ENCODE measurements around the gene WDR93.

The WDR93 gene

DNA sequence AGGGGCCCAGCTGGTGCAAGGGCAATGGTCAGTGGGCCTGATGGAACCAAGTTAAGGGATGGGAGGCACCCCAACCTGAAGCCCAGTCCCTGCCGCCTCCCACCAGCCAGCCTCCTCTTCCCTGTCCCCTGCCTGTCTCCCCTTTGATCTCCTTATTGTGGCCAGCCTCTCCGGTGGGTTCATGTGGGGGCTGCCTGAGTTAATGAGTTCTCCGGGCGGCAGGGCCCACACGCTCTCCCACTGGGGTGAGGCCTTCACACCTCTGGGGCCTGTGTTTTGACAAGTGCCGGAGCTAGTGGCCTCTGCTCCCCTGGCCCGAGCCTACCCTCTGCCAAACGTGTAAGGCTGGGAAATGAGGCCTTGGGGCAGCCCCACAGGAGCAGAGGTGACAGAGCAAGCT is 67.7 kb downstream of the WDR93 start:
- ATAC-seq: no peak
- TF ChIP-seq ZNF70 (CRISPR knock-in tag; IDR thresholded peaks at IDR 0.05) (no peak), ZNF8 (CRISPR knock-in tag; IDR thresholded peaks at IDR 0.05) (no peak), ARNTL (CRISPR knock-in tag; IDR thresholded peaks at IDR 0.05; ENCODE audit: borderline replicate concordance, low read depth) (no peak), TCF4 (CRISPR knock-in tag; IDR thresholded peaks at IDR 0.05; ENCODE audit: borderline replicate concordance) (no peak), GLIS3 (CRISPR knock-in tag; IDR thresholded peaks at IDR 0.05) (no peak), ZFP30 (CRISPR knock-in tag; IDR thresholded peaks at IDR 0.05) (no peak), ZNF565 (CRISPR knock-in tag; conservative IDR thresholded peaks at IDR 0.05; ENCODE audit: low read depth) (no peak)
- TF ChIP-seq, protein P1, sequence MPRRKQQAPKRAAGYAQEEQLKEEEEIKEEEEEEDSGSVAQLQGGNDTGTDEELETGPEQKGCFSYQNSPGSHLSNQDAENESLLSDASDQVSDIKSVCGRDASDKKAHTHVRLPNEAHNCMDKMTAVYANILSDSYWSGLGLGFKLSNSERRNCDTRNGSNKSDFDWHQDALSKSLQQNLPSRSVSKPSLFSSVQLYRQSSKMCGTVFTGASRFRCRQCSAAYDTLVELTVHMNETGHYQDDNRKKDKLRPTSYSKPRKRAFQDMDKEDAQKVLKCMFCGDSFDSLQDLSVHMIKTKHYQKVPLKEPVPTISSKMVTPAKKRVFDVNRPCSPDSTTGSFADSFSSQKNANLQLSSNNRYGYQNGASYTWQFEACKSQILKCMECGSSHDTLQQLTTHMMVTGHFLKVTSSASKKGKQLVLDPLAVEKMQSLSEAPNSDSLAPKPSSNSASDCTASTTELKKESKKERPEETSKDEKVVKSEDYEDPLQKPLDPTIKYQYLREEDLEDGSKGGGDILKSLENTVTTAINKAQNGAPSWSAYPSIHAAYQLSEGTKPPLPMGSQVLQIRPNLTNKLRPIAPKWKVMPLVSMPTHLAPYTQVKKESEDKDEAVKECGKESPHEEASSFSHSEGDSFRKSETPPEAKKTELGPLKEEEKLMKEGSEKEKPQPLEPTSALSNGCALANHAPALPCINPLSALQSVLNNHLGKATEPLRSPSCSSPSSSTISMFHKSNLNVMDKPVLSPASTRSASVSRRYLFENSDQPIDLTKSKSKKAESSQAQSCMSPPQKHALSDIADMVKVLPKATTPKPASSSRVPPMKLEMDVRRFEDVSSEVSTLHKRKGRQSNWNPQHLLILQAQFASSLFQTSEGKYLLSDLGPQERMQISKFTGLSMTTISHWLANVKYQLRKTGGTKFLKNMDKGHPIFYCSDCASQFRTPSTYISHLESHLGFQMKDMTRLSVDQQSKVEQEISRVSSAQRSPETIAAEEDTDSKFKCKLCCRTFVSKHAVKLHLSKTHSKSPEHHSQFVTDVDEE (CRISPR knock-in tag; IDR thresholded peaks at IDR 0.05): no peak
- TF ChIP-seq, protein P2, sequence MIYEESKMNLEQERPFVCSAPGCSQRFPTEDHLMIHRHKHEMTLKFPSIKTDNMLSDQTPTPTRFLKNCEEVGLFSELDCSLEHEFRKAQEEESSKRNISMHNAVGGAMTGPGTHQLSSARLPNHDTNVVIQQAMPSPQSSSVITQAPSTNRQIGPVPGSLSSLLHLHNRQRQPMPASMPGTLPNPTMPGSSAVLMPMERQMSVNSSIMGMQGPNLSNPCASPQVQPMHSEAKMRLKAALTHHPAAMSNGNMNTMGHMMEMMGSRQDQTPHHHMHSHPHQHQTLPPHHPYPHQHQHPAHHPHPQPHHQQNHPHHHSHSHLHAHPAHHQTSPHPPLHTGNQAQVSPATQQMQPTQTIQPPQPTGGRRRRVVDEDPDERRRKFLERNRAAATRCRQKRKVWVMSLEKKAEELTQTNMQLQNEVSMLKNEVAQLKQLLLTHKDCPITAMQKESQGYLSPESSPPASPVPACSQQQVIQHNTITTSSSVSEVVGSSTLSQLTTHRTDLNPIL (CRISPR knock-in tag; IDR thresholded peaks at IDR 0.05; ENCODE audit: low read depth): no peak
- TF ChIP-seq, protein P3, sequence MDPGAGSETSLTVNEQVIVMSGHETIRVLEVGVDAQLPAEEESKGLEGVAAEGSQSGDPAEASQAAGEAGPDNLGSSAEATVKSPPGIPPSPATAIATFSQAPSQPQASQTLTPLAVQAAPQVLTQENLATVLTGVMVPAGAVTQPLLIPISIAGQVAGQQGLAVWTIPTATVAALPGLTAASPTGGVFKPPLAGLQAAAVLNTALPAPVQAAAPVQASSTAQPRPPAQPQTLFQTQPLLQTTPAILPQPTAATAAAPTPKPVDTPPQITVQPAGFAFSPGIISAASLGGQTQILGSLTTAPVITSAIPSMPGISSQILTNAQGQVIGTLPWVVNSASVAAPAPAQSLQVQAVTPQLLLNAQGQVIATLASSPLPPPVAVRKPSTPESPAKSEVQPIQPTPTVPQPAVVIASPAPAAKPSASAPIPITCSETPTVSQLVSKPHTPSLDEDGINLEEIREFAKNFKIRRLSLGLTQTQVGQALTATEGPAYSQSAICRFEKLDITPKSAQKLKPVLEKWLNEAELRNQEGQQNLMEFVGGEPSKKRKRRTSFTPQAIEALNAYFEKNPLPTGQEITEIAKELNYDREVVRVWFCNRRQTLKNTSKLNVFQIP (CRISPR knock-in tag; IDR thresholded peaks at IDR 0.05; ENCODE audit: borderline replicate concordance, low read depth): no peak

DNA sequence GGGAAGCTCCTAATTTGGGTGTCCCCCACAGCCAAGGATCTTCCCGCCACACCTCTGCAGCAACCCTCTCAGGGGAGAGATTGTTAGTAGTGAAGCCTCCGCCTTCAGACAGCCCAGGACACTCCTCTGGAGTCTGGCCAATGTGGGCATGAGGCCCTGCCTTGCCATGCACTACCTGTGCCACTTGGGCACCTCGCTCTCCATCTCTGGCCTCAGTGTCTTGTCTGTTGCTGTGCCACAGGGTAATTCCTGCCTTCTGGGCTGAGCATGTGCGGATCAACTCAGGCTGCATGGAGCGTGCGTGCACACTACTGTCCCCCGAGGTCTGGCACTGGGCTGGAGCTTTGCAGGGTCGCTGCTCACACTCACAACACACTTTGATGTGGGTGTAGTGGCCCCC is 68.4 kb downstream of the WDR93 start:
- TF ChIP-seq, protein P3 (CRISPR knock-in tag; IDR thresholded peaks at IDR 0.05; ENCODE audit: borderline replicate concordance, low read depth): no peak
- TF ChIP-seq ZFP30 (CRISPR knock-in tag; IDR thresholded peaks at IDR 0.05) (no peak), BACH2 (CRISPR knock-in tag; IDR thresholded peaks at IDR 0.05; ENCODE audit: borderline replicate concordance) (no peak), PPARA (CRISPR knock-in tag; IDR thresholded peaks at IDR 0.05; ENCODE audit: borderline replicate concordance) (no peak), CSDC2 (CRISPR knock-in tag; IDR thresholded peaks at IDR 0.05) (no peak), TOX (CRISPR knock-in tag; IDR thresholded peaks at IDR 0.05; ENCODE audit: borderline replicate concordance) (no peak), ARNTL (CRISPR knock-in tag; IDR thresholded peaks at IDR 0.05; ENCODE audit: borderline replicate concordance, low read depth) (no peak), SNAI2 (CRISPR knock-in tag; IDR thresholded peaks at IDR 0.05) (no peak), ZC3H10 (CRISPR knock-in tag; IDR thresholded peaks at IDR 0.05) (no peak), TCF4 (CRISPR knock-in tag; IDR thresholded peaks at IDR 0.05; ENCODE audit: borderline replicate concordance) (no peak), RARB (CRISPR knock-in tag; IDR thresholded peaks at IDR 0.05) (no peak), GLIS3 (CRISPR knock-in tag; IDR thresholded peaks at IDR 0.05) (no peak), ZNF8 (CRISPR knock-in tag; IDR thresholded peaks at IDR 0.05) (no peak)
- TF ChIP-seq, protein P4, sequence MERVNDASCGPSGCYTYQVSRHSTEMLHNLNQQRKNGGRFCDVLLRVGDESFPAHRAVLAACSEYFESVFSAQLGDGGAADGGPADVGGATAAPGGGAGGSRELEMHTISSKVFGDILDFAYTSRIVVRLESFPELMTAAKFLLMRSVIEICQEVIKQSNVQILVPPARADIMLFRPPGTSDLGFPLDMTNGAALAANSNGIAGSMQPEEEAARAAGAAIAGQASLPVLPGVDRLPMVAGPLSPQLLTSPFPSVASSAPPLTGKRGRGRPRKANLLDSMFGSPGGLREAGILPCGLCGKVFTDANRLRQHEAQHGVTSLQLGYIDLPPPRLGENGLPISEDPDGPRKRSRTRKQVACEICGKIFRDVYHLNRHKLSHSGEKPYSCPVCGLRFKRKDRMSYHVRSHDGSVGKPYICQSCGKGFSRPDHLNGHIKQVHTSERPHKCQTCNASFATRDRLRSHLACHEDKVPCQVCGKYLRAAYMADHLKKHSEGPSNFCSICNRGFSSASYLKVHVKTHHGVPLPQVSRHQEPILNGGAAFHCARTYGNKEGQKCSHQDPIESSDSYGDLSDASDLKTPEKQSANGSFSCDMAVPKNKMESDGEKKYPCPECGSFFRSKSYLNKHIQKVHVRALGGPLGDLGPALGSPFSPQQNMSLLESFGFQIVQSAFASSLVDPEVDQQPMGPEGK (CRISPR knock-in tag; IDR thresholded peaks at IDR 0.05; ENCODE audit: borderline replicate concordance): no peak
- TF ChIP-seq, protein P1 (CRISPR knock-in tag; IDR thresholded peaks at IDR 0.05): no peak
- TF ChIP-seq, protein P2 (CRISPR knock-in tag; IDR thresholded peaks at IDR 0.05; ENCODE audit: low read depth): no peak

More for the DNA sequence above, 68.4 kb downstream of the WDR93 start:
- ATAC-seq: no peak

All from SK-N-SH treated with all-trans-retinoic acid at 6 μM for 48 hours (cell line).